HTR-8/SVneo (cell line): Measurements from ENCODE around the gene IL17RD.

Experiments
- DNase-seq: peaks from one replicate; pipeline ENCODE4 v3.0.0; 2011; ENCODE audit warnings: low spot score, mixed read lengths; ENCODE audit not compliant: insufficient read length
- FAIRE-seq: peaks from 2 replicates; lab custom pipeline; 2011; peaks lifted over from hg19 to GRCh38; lab: Jason Lieb, UNC

Gene IL17RD

DNA sequence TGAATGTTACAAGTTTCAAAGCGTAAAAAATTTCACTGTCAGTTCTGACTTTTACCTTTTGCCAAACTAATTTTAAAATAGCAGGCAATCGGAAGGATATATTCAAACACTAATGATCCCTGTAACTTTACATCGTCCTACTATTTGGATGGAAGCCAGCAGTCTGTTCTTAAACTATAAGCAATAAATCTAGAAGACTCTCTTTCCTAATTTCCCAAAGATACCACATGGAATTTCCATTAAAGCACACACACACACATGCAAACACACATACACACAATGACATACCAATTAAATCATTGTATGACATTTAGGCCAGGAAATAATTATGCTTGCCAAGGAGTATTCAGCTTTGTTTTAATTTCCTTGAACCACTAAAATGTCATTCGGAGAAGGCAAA, 32.0 kb downstream of the IL17RD start:
- no peak for FAIRE-seq
- DNase-seq: no peak

DNA sequence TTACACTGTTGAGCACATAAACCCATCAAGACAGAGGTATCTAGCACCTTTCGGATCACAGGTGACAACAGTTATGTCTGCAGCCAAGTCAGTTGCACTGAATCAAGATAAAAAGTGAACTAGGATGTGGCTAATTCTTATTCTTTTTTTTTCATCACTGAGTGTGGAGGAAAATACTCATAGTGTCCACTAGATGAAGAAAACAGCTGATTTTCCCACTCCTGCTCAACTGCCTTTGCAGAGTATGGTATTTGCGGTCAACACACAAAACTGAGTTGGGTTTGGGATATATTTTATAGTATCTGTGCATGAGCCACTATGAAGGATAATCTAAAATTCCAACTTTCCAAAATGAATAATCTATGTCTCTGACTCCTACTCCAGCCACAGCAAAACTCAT, 32.5 kb downstream of the IL17RD start:
- FAIRE-seq (no peak), DNase-seq (no peak)

DNA sequence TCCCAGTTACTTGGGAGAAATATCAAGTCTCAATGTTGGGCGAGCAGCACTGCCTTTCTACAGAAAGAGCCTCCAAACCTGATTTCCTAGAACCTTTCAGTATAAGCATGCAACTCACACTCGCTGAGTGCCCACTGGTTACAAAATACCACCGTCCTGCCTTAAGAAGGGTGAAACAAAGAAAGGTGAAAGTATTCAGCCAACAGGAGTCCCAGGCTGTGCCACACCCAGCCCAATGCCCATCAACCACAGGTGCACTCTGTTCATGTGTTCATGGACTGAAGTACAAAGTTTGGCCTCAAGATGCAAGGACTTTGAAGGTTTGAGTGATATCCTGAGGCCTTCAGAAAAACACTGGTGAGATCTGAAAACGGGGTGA, 34.0 kb downstream of the IL17RD start:
- no peak for FAIRE-seq

DNA sequence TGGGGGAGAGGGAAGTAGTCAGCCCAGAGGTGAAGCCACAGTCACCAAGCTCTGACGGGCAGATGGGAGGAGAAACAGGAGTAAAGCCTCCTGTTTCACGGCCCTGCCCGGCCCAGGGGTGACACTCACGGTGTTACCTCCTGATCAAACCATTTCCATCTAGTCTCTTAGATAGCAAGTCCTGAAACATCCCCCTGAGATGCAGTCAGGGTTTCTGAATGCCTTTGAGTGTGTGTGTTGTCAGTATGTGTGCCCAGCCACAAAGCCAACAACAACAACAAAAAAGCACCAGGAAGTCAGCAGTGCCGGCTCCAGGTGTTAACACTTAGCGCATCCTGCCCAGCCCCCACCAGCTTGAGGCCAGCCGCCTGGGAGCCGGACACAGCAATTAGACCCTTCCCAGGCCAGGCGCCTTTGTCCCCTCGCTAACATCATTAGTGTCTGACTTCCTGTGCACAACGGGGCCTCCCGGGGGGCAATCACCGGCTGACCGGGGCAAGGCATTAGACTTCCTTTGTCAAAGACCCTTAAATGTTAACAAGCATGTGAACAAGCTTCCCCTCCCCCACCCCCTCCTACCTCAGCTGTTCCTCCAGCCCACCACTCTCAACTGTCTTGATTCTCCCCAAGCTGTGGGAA, 34.5 kb downstream of the IL17RD start:
- DNase-seq (no peak), FAIRE-seq (no peak)

More for the DNA sequence above, 34.0 kb downstream of the IL17RD start:
- DNase-seq: no peak

DNA sequence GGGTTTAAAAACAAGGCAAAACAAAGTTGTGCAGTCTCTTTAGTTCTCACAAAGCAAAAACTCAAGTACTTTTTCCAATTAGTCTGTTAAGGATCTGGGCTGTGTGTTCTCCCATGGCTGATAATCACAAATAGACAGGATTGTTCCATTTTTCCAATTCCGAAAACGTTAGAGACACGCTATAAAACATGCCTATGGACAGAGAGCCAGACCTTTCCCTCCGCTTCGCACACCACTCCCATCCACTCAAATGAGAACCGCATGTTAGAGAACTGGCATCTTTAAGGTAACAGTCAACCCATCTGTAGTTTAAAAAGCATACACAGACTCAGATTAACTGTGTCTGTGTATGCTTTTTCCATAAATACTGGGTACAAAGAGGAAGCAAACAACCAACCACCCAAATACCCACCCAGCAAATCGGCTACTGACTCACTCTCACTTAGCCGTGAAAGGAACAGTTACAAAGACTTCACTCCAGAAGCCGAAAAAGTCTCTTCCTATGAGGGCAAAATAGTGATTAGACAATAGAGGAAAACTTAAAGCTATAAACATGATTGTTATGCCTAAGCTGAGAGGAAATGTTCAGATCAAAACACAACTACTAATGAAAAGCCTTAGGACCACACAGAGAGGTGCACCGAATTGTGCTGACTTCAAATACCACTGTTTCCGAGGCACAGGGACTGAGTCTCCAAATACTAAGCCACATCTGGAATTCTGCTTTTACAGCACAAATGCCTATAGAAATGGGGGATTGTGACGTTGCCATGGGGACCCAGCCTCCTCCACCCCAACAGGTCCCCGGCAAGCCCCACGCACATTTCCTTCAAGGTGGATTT, 36.1 kb downstream of the IL17RD start:
- DNase-seq (no peak), FAIRE-seq (no peak)

DNA sequence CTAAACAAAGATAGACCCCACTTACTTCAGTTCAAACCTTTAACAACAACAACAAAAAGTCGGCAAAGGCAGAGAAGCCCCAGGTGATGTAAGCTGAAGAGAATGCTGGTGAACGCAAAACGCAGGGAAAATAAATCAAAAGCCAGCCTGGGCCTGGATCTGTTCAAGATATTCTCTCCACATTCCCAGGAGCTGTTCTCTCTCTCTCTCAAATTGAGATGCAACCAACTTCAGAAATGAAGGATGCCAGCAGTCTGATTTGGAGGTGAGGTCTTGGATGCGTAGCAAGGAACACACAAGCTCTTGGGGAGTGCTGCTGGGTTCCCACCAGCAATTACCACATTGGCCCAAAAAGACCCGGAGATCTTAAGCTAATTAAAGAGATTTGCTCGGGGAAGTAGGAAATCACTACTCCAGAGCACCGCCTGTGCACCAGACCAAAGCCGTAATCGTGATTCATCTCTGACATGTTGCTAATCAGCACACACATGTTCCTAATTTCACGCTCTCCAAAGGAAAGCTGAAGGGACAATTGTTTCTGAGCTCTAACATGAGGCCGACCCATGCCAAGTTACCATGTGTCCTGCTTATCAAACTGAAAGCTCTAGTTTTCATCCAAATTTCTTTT, 37.1 kb downstream of the IL17RD start:
- DNase-seq (no peak), FAIRE-seq (no peak)

DNA sequence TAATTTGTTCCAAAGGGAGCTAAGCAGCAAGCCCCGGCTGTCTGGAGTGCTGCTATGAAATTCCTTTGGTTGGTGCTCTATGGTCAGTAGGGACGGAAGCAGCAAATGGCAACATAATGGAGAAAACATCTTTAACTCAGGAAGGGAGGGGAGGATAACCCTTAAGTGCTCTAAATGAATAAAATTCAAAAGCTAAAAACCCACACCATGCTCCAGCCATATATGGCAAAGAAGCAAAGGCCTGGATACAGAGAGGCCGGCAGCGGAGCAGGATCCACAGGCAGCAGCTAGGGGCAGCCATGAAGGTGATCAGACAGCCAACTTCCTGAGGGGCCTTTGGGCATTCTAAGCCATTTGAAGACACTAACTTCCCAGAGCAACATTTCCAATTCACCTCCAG, 38.9 kb downstream of the IL17RD start:
- FAIRE-seq (no peak), DNase-seq (no peak)

DNA sequence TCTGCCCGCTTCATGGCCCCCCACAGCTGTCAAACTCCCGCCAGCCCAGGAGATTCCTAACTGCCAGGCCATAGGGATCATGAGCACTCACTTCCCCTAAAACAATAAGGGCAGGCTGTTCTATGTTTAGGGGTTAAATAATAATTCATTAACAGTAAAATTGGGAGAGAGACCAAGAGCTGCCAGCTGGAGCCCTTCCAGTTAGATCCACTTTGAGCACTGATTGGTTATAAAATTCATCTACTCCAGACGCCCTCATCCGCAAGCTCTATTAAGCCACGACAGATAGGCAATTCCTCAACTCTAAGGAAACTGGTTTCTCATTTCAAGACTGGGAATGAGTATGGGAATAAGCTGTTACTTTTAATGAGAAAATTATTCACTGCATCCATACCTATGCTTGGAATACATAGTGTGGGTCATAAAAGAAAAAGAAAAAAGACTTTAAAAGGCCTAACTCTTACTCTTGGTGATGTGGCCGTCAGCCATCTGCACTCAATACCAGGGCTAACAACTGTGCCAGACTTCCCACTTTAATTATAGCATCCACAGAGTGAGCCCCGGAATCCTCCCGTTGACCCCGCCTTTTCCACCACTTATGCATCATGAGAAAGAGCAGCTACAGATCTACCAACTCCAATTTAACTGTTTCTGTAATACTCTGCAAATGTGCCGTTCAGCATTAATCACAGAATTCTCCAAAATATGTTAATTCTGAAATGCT, 44.5 kb downstream of the IL17RD start:
- FAIRE-seq: no peak
- DNase-seq: no peak

DNA sequence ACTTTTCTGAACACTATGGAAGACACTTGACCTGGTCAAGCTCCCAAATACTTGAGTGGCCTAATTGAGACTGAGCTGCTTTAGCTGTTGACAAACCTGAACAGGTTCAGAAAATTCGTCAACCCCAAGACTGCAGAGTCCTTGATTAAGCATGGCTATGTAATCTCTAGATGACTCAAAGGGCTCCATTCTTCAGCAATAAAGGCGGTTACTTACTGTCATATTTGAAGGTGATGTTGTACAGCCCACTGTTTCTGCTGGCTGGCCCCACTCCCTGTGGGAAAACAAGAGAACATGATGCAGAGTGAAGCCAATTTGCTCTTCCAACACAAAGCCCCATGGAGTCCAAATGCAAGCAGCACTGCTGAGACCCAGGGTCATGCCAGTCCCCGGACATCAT, 45.1 kb downstream of the IL17RD start:
- DNase-seq (no peak), FAIRE-seq (no peak)

DNA sequence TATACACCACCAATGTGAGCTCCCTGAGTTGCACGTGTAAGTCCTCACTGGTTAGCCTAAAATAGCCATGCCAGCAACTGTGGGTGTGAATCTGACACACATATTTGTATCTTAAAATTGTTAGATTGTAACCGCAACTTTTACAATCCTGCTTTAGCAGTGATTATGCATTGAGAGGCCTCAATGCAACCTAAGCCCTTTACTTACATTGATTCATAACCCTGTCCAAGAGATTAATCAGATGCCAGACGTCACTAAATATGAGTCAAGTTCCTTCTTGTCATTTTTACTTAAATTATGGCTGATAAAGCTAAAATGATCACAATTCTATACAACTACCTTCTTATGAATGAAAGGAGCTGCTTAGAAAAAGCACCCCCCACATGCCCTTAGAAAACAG, 46.9 kb downstream of the IL17RD start:
- DNase-seq: no peak
- FAIRE-seq: no peak

DNA sequence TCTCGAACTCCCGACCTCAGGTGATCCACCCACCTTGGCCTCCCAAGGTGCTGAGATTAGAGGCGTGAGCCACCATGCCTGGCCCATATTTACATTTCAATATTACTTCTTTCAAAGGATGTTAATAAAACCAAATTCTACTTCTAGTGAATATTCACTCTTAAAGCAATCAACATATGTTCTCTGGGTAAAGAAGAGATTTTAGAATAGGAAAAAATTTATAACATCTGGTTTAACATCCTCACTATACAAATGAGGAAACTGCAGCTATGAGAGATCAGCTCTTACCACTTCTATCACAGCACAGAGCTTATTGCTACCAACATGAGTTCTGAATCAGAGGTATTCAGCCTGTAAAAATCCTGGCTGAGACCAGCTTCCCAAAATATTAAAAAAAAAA, 48.7 kb downstream of the IL17RD start:
- FAIRE-seq: no peak
- no peak for DNase-seq

DNA sequence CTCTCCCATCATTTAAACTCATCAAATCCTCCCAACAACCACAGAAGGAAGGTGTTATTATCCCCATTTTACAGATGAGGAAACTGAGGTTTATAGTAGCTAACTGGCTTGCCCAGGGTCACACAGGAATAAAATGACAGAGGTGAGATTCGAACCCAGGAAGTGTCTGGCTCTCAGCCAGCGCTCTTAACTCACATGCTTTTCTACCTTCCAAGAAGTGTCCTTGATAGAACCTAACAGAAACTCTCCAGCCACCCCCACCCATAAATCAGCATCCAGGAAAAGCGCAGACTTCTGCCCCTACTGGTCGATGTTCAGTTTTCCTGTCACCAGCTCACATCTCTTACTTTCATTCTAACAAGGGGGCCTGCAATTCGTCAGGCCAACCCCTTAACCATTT, 52.9 kb downstream of the IL17RD start:
- FAIRE-seq: no peak
- DNase-seq: no peak

DNA sequence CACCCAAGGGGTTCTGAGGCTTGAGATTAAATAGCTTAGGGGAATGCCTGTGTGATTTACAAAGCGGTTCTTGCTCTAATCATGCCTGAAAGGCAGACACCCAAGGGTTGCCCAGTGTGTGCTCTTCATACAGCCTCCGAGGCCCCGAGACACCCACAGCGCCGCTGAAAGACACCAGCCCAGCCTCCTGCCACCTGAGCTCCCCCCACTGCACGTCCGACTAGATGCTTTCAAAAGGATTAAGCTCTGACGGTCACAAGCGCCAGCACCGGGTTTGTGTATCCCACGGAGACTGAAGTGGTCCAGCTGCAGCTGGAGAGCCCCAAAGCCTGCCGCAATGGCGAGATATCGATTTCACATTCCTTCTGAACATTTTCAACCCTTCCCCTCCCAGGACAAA, 54.4 kb downstream of the IL17RD start:
- DNase-seq: no peak

DNA sequence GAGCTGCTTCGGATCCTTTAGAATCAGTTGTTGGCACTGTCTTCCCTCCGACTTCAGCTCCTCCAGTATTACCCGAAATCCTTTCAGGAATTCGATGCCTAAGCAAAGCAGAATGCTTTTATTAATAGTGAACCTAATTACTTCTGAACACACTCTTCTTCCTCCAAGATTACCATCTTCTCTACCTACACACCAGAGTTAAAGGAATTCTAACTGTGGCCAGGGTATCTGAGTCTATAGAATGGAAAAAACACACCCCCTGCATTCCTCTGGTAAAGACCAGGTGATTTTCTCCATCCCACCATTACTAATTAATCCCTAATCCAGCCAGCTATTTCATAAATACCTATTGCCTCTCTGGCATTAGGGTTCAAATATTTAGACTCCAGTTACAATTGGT, 54.9 kb downstream of the IL17RD start:
- no peak for DNase-seq
- no peak for FAIRE-seq

More for the DNA sequence above, 54.4 kb downstream of the IL17RD start:
- FAIRE-seq: no peak

DNA sequence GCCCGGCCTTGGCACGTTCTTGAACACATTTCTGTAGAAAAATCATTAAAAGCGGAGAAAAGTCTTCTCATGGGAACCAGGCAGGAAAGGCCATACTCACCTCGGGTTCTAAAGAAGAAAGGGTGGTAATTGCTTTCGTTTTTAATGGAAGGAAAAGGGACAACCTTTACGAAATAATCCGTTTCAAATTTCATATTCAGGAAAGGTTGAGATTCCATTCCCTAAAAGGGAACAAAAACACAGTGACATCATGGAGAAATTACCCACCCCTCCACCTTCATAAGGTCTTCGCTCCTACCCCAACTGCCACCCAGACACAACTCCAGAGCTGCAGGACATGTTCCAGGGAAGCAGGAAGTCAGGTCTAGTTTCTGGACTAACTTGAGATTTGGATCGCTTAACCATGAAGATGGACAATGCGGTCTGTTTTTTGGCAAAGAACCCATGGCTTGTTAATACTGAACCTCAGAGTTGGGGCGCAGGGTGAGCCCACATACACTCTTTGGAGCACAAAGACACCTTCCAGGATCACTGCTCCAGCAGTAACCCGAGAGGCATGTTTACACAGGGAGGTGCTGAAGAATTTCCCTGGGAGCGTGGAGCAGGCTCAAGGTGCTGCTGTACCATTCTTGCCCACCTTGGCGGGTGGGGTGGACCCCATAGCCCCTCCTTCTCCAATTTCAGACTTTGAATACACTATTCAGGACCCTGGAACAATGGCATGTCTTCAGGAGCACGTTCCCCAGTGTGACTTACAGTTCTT, 55.5 kb downstream of the IL17RD start:
- FAIRE-seq (no peak), DNase-seq (no peak)

DNA sequence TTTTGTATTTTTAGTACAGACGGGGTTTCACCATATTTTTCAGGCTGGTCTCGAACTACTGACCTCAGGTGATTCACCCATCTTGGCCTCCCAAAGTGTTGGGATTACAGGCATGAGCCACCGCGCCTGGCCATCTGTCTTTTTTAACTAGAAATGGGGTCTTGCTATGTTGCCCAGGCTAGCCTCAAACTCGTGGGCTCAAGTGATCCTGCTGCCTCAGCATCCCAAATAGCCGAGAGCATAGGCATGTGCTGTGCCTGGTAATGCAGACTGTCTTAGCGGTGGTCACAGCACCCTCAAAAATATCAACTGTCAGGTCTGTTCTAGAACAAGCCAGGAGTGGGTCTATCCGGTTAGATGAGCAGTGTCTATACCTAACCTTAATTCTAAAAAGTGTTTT, 56.5 kb downstream of the IL17RD start:
- DNase-seq (no peak), FAIRE-seq (peak; percentile 9)

DNA sequence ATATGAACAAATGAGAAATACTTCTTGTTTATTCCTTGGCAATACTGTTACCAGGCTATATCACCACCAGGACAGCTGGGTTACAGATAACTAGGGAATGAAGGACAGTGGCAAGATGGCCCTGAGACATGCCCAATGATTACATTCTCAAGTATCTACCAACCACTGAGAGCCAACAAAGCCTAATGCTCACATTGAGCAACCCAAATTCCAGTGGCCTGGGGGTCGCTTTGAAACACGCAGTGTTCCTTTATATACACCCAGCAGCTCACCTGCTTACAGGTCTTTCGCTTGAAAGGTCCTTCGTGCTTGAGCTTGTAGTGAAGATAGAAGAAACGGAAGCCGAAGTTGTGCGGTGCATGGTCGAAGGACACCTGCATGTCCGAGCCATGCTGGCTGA, 59.6 kb downstream of the IL17RD start:
- FAIRE-seq: no peak
- no peak for DNase-seq

DNA sequence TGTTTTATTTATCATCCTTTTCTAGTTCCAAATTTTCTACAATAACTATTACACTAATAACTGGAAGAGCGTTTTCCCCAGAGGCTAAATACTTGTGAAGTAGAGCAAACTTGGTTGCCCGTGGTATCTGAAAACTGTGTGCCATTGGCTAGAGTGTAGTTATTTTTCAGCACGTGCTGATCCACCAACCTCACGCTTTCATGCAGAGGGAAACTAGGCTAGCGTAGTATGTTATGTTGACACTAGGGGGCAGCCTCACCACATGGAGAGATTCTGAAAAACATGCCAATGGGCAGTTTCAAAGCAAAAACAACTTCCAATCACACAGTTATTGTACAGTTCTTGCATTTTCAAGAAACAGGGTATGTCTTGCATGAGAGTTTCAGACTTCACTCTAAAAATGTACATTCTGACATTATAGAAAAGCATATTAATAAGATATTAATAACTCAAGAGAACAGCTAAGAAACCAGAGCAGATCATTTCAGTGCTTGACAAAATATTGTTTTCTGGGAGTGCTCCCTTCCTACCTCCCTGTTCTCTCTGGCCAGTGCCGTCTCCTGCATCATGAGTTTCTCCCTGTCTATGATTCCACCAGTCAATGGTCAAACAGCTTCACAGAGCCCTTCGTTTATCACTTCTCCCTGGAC, 65.0 kb downstream of the IL17RD start:
- FAIRE-seq: peak; percentile 90

DNA sequence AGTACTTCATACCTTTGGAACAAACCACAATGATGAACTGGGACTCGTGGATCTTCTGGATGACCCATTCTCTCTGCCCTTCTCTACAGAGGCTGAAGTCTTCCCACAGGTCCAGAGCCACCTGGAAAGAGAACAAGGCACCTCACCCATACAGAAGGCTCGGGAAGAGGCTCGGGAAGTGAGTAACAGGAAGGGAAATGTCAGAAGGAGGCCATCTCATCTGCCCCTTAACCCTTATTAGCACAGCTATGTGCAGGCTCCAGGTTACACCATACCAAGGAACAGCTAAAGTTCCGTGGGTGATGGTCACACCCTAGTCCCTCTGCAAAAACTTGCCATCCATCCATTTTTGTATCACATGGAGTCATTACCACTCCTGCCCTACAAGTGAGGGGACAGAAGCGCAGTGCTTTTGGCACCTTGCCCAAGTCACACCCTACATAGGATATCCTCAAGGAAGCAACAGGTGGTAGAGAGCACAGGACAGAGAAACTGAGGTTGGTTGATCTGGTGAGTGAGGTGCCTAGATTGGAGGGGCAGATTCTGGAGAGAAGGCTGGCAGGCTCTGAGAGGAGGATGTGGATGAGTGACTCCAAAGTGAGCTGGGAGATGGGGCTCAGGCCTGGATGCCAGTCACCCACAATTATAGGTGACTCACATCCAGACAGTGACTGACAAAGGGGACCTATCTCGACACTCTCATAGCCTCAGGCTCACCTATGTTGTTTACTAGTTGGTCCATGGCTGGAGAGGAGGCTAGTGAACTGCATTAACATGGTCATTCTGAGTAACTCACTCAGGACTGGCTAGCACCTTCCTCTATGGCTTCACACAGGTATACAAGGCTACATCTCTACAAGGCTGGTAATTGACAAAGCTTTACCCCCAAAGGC, 66.5 kb downstream of the IL17RD start:
- no peak for FAIRE-seq
- DNase-seq: no peak

More for the DNA sequence above, 65.0 kb downstream of the IL17RD start:
- peak; percentile 67 for DNase-seq
